Neuronal stem cell (in vitro differentiated cells): Measurements from ENCODE around the gene MMP1.

ENCODE experiments used
- DNase-seq: peaks from one replicate; pipeline ENCODE4 v3.0.0-alpha.2; 2013; ENCODE audit warnings: low spot score
- H2AFZ ChIP-seq: one replicate; pipeline ENCODE4 v1.6.1; 2013; ENCODE audit warnings: mild to moderate bottlenecking, low read length, inconsistent platforms
- H2AK5ac ChIP-seq: 2 replicates; pipeline ENCODE4 v1.6.1; 2013; ENCODE audit warnings: low read depth, mild to moderate bottlenecking, inconsistent platforms, low read length, moderate library complexity, mixed read lengths
- H2BK120ac ChIP-seq: 2 replicates; pipeline ENCODE4 v1.6.1; 2013; ENCODE audit warnings: low read depth, mild to moderate bottlenecking, inconsistent platforms, low read length, moderate library complexity, mixed read lengths
- H2BK12ac ChIP-seq: one replicate; pipeline ENCODE4 v1.6.1; 2013; ENCODE audit warnings: low read length, inconsistent platforms
- H2BK15ac ChIP-seq: 2 replicates; pipeline ENCODE4 v1.6.1; 2013; ENCODE audit warnings: mild to moderate bottlenecking, low read length, inconsistent platforms, mixed read lengths
- H2BK5ac ChIP-seq: one replicate; pipeline ENCODE4 v1.6.1; 2013; ENCODE audit warnings: inconsistent platforms, mild to moderate bottlenecking, low read length, moderate library complexity
- H3K14ac ChIP-seq: one replicate; pipeline ENCODE4 v1.6.1; 2013; ENCODE audit warnings: low read length, inconsistent platforms
- H3K18ac ChIP-seq: 2 replicates; pipeline ENCODE4 v1.6.1; 2013; ENCODE audit warnings: low read length, inconsistent platforms
- H3K23ac ChIP-seq: 2 replicates; pipeline ENCODE4 v1.6.1; 2013; ENCODE audit warnings: low read depth, mild to moderate bottlenecking, mixed read lengths, low read length, inconsistent platforms; ENCODE audit not compliant: poor library complexity
- H3K27ac ChIP-seq: replicated peaks from 3 replicates; pipeline ENCODE4 v1.5.1; 2013; ENCODE audit warnings: low read length, inconsistent platforms
- H3K27me3 ChIP-seq, 3 experiments: 2 replicates each; pipeline ENCODE4 v1.6.1; 2013; ENCODE audit warnings: low read length in 3 of 3, mild to moderate bottlenecking in 2 of 3, inconsistent platforms in 1 of 3, low read depth in 1 of 3, mixed read lengths in 1 of 3, moderate library complexity in 1 of 3; ENCODE audit not compliant: control insufficient read depth in 3 of 3, insufficient read depth in 3 of 3
- H3K36me3 ChIP-seq, 2 donors: replicated peaks in 1 of 2; 2 replicates each; pipeline ENCODE4 v1.6.1; 2013; ENCODE audit warnings: low read length in 2 of 2; ENCODE audit not compliant: control insufficient read depth in 2 of 2, insufficient read depth in 2 of 2
- H3K4ac ChIP-seq: 2 replicates; pipeline ENCODE4 v1.6.1; 2013; ENCODE audit warnings: inconsistent platforms, mild to moderate bottlenecking, low read length, moderate library complexity
- H3K4me1 ChIP-seq, 2 donors: 1 replicate in 1 of 2; 2 replicates in 1 of 2; pipeline ENCODE4 v1.6.1; 2013; ENCODE audit warnings: low read length in 2 of 2, low read depth in 1 of 2; ENCODE audit not compliant: control insufficient read depth in 2 of 2, insufficient read depth in 1 of 2
- H3K4me2 ChIP-seq: one replicate; pipeline ENCODE4 v1.6.1; 2013; ENCODE audit warnings: mild to moderate bottlenecking, low read length, inconsistent platforms; ENCODE audit not compliant: insufficient read depth, poor library complexity, severe bottlenecking
- H3K4me3 ChIP-seq, 2 donors: 2 replicates each; pipeline ENCODE4 v1.5.1; 2013; ENCODE audit warnings: low read length in 2 of 2, mild to moderate bottlenecking in 2 of 2, inconsistent platforms in 1 of 2, moderate library complexity in 1 of 2
- H3K79me1 ChIP-seq: one replicate; pipeline ENCODE4 v1.6.1; 2013; ENCODE audit warnings: low read depth, mild to moderate bottlenecking, inconsistent platforms, low read length, moderate library complexity
- H3K9ac ChIP-seq: one replicate; pipeline ENCODE4 v1.6.1; 2013; ENCODE audit warnings: mild to moderate bottlenecking, low read depth, low read length, inconsistent platforms; ENCODE audit not compliant: poor library complexity
- H3K9me3 ChIP-seq, 2 donors: replicated peaks in 1 of 2; 2 replicates each; pipeline versions ENCODE3 to v1.6.1; 2013; ENCODE audit warnings: low read length in 2 of 2, mild to moderate bottlenecking in 2 of 2, inconsistent platforms in 1 of 2, low read depth in 1 of 2, mixed read lengths in 1 of 2, moderate library complexity in 1 of 2; ENCODE audit not compliant: control insufficient read depth in 2 of 2, insufficient read depth in 1 of 2
- H4K8ac ChIP-seq: one replicate; pipeline ENCODE4 v1.6.1; 2013; ENCODE audit warnings: low read depth, mild to moderate bottlenecking, inconsistent platforms, low read length, moderate library complexity
- H4K91ac ChIP-seq: one replicate; pipeline ENCODE4 v1.6.1; 2013; ENCODE audit warnings: low read length, low read depth, mild to moderate bottlenecking, inconsistent platforms; ENCODE audit not compliant: poor library complexity
- WGBS, 2 donors: extraction: QIAGEN DNeasy Blood & Tissue Kit; methylation state at CpG; one replicate each; pipeline ENCODE4 v1.1.7; 2013; ENCODE audit warnings: missing lambda C conversion rate in 2 of 2, mixed read lengths in 1 of 2; ENCODE audit not compliant: insufficient read length in 2 of 2, insufficient replicate concordance in 1 of 2; ENCODE audit errors: extremely low coverage in 2 of 2; 5-methylcytosine and 5-hydroxymethylcytosine counted together

MMP1 gene

GRCh38 chr11:102840018-102840417 lies 42.1 kb upstream of the MMP1 start:
- Histone ChIP-seq H2AK5ac (no peak overlapping the region), H3K4ac (no peak overlapping the region)
- WGBS, 2 donors, result no CpG with 5 or more reads among the region's 5 CpGs

GRCh38 chr11:102837646-102838045 lies 39.7 kb upstream of the MMP1 start:
- Histone ChIP-seq H3K18ac (no peak overlapping the region), H3K4me1 (peaks cover 0 to 3% of the 10 kb centered on the region in 2 donors), H3K23ac (no peak overlapping the region), H2BK5ac (no peak overlapping the region), H3K14ac (no peak overlapping the region), H2BK120ac (no peak overlapping the region), H4K8ac (no peak overlapping the region), H2AFZ (no peak overlapping the region), H3K79me1 (no peaks in the 10 kb centered on the region), H3K9me3 (no peaks in the 10 kb centered on the region), H2BK12ac (no peak overlapping the region), H3K4me2 (no peak overlapping the region), H3K36me3 (no peaks in the 10 kb centered on the region), H3K9ac (no peak overlapping the region), H3K4ac (no peak overlapping the region), H3K27me3 (no peaks in the 10 kb centered on the region), H3K4me3 (no peak overlapping the region), H4K91ac (no peak overlapping the region), H2AK5ac (no peak overlapping the region), H3K27ac (no peak overlapping the region), H2BK15ac (no peak overlapping the region)
- WGBS, 2 donors, result no CpG with 5 or more reads among the region's 2 CpGs
- no peak for DNase-seq

More at GRCh38 chr11:102840018-102840417, 42.1 kb upstream of the MMP1 start:
- no peak overlapping the region for H2BK12ac ChIP-seq
- no peak overlapping the region for H3K14ac ChIP-seq
- H3K27me3 ChIP-seq, result peaks cover 0 to 1% (median 0%) of the 10 kb centered on the region in 3 experiments
- H3K9ac ChIP-seq, result no peak overlapping the region
- H3K27ac ChIP-seq, result no peak overlapping the region
- no peak overlapping the region for H2BK120ac ChIP-seq
- no peak overlapping the region for H3K18ac ChIP-seq
- H3K4me3 ChIP-seq, result no peak overlapping the region
- no peak overlapping the region for H2AFZ ChIP-seq
- H3K23ac ChIP-seq, result no peak overlapping the region
- H2BK15ac ChIP-seq, result no peak overlapping the region
- no peak for DNase-seq
- H3K79me1 ChIP-seq, result no peaks in the 10 kb centered on the region
- peaks cover 0 to 3% of the 10 kb centered on the region in 2 donors for H3K4me1 ChIP-seq
- no peak overlapping the region for H2BK5ac ChIP-seq
- H3K9me3 ChIP-seq, result no peaks in the 10 kb centered on the region
- H4K91ac ChIP-seq, result no peak overlapping the region
- no peak overlapping the region for H3K4me2 ChIP-seq
- no peak overlapping the region for H4K8ac ChIP-seq
- no peaks in the 10 kb centered on the region for H3K36me3 ChIP-seq

GRCh38 chr11:102837156-102837555 lies 39.2 kb upstream of the MMP1 start:
- Histone ChIP-seq H2BK120ac (no peak overlapping the region), H3K23ac (no peak overlapping the region), H3K4me3 (no peak overlapping the region), H2BK5ac (no peak overlapping the region), H3K4me2 (no peak overlapping the region), H3K4ac (no peak overlapping the region), H3K4me1 (peaks cover 0 to 3% of the 10 kb centered on the region in 2 donors), H4K8ac (no peak overlapping the region), H2BK15ac (no peak overlapping the region), H3K18ac (no peak overlapping the region), H3K79me1 (no peaks in the 10 kb centered on the region), H3K9me3 (no peaks in the 10 kb centered on the region), H2AFZ (no peak overlapping the region), H2AK5ac (no peak overlapping the region), H3K36me3 (no peaks in the 10 kb centered on the region), H3K27ac (no peak overlapping the region), H4K91ac (no peak overlapping the region), H3K14ac (no peak overlapping the region), H3K27me3 (no peaks in the 10 kb centered on the region), H3K9ac (no peak overlapping the region), H2BK12ac (no peak overlapping the region)
- WGBS, 2 donors, result no CpG with 5 or more reads among the region's 2 CpGs
- DNase-seq, result no peak

- DNase-seq, result no peak
- WGBS, 2 donors, result no CpG with 5 or more reads among the region's 3 CpGs
Measured at GRCh38 chr11:102836290-102836875, 38.4 kb upstream of the MMP1 start.

More at GRCh38 chr11:102836290-102836875, 38.4 kb upstream of the MMP1 start:
- Histone ChIP-seq H3K36me3 (no peaks in the 10 kb centered on the region), H3K4me1 (peaks cover 0 to 3% of the 10 kb centered on the region in 2 donors), H4K91ac (no peak overlapping the region), H3K79me1 (no peaks in the 10 kb centered on the region), H2BK15ac (no peak overlapping the region), H2BK120ac (no peak overlapping the region), H3K4me2 (no peak overlapping the region), H3K4ac (no peak overlapping the region), H2BK12ac (no peak overlapping the region), H2AFZ (no peak overlapping the region), H3K9ac (no peak overlapping the region), H2AK5ac (no peak overlapping the region), H3K14ac (no peak overlapping the region), H3K18ac (no peak overlapping the region), H3K27ac (no peak overlapping the region), H3K23ac (no peak overlapping the region), H4K8ac (no peak overlapping the region), H3K4me3 (no peak overlapping the region), H3K9me3 (no peaks in the 10 kb centered on the region), H2BK5ac (no peak overlapping the region), H3K27me3 (no peaks in the 10 kb centered on the region)
